HepG2 (cell line): ENCODE data around the gene ZC3H14. TPM values are rescaled to one million over a fixed set of nuclear protein-coding genes. Genes with fewer than 3 reads are reported as not detected.

Experiments used
- ATAC-seq: fragments of 200-7000 bp; cut with Tn5 transposase; 3 replicates; pipeline ENCODE4 v1.9.1; 2020; ENCODE audit warnings: mild to moderate bottlenecking, moderate library complexity
- BruUV-seq: library from RNA; stranded (reverse); fragments of 400-500 nt; replicated peaks from 2 replicates; lab custom pipeline; 2021; lab: Mats Ljungman, UMichigan
- CTCF ChIA-PET: fragments of 300-600 bp; formaldehyde crosslinking; extraction: SDS; loops from one replicate; lab custom pipeline; 2021; ENCODE audit warnings: low total read pairs, inconsistent platforms, low intra/inter-chr PET ratio; lab: Yijun Ruan, JAX
- POLR2A ChIA-PET: fragments of 350-600 bp; sonication (Branson Sonifier 250); formaldehyde crosslinking; loops from one replicate; lab custom pipeline; 2020; ENCODE audit warnings: antibody characterized with exemption, inconsistent platforms; lab: Yijun Ruan, JAX
- DNase-seq: peaks from one replicate; pipeline ENCODE4 v3.0.0-alpha.2; 2015; ENCODE audit warnings: low spot score
- FAIRE-seq: peaks from 3 replicates; lab custom pipeline; 2011; peaks lifted over from hg19 to GRCh38; lab: Jason Lieb, UNC
- H2AFZ ChIP-seq: one replicate; pipeline ENCODE4 v1.6.1; 2011; ENCODE audit warnings: low read length, inconsistent platforms
- H3K27ac ChIP-seq: fragments of 300-600 bp; 3 replicates; pipeline ENCODE4 v1.8.0; 2011; ENCODE audit warnings: mixed run types, mild to moderate bottlenecking, mixed read lengths, low read length, inconsistent platforms; ENCODE audit not compliant: insufficient read depth; ENCODE audit errors: extremely low read length
- H3K27me3 ChIP-seq, 2 experiments: fragments of 200-600 bp in 1 of 2; 2 replicates in 1 of 2; 3 replicates in 1 of 2; pipeline versions ENCODE4 v1.6.0 to v1.8.0; 2011; ENCODE audit warnings: low read length in 2 of 2, mild to moderate bottlenecking in 2 of 2, moderate library complexity in 2 of 2, inconsistent platforms in 1 of 2; ENCODE audit not compliant: insufficient read depth in 2 of 2, control insufficient read depth in 1 of 2
- H3K36me3 ChIP-seq, 2 experiments: fragments of 200-600 bp in 1 of 2; replicated peaks in 1 of 2; 2 replicates in 1 of 2; 3 replicates in 1 of 2; pipeline versions ENCODE4 v1.5.1 to v1.8.0; 2011; ENCODE audit warnings: low read length in 2 of 2, inconsistent platforms in 1 of 2; ENCODE audit not compliant: insufficient read depth in 2 of 2, control insufficient read depth in 1 of 2
- H3K4me1 ChIP-seq: 2 replicates; pipeline ENCODE4 v1.5.1; 2012; ENCODE audit warnings: low read length, inconsistent platforms; ENCODE audit not compliant: insufficient read depth
- H3K4me2 ChIP-seq: 2 replicates; pipeline ENCODE4 v1.6.0; 2011; ENCODE audit warnings: low read depth, low read length, inconsistent platforms
- H3K4me3 ChIP-seq, 3 experiments: fragments of 200-600 bp in 1 of 3; sonication (generic), shearing (Covaris generic) in 1 of 3; replicated peaks in 1 of 3; 2 replicates each; pipeline ENCODE4 v1.5.1; 2011 to 2016; ENCODE audit warnings: low read length in 3 of 3, inconsistent platforms in 2 of 3, low read depth in 2 of 3, mild to moderate bottlenecking in 2 of 3, control low read depth in 1 of 3, mixed read lengths in 1 of 3; ENCODE audit not compliant: insufficient read depth in 1 of 3
- H3K79me2 ChIP-seq: one replicate; pipeline ENCODE4 v1.6.1; 2011; ENCODE audit warnings: low read length, inconsistent platforms; ENCODE audit not compliant: insufficient read depth
- H3K9ac ChIP-seq: 2 replicates; pipeline ENCODE4 v1.6.0; 2011; ENCODE audit warnings: mild to moderate bottlenecking, low read depth, low read length, inconsistent platforms; ENCODE audit not compliant: insufficient read depth
- H3K9me3 ChIP-seq: 2 replicates; pipeline ENCODE4 v1.5.1; 2012; ENCODE audit warnings: mild to moderate bottlenecking, low read length
- H4K20me1 ChIP-seq: 2 replicates; pipeline ENCODE4 v1.6.0; 2011; ENCODE audit warnings: inconsistent platforms, mild to moderate bottlenecking, low read length, moderate library complexity; ENCODE audit not compliant: insufficient read depth
- ATAD3A ChIP-seq: sonication (generic); formaldehyde crosslinking; IDR thresholded peaks from 2 replicates; pipeline ENCODE4 v1.4.0; 2020; ENCODE audit warnings: missing genetic modification reagents
- BORCS8-MEF2B ChIP-seq: sonication (generic); formaldehyde crosslinking; IDR thresholded peaks from 2 replicates; pipeline ENCODE4 v1.8.0; 2022; ENCODE audit warnings: mild to moderate bottlenecking, missing genetic modification reagents
- DMTF1 ChIP-seq: sonication (generic); formaldehyde crosslinking; IDR thresholded peaks from 2 replicates; pipeline ENCODE4 v1.4.0; 2020; ENCODE audit warnings: mild to moderate bottlenecking, missing genetic modification reagents
- GFI1 ChIP-seq: sonication (generic); formaldehyde crosslinking; IDR thresholded peaks from 2 replicates; pipeline ENCODE4 v1.5.0; 2020; ENCODE audit warnings: missing genetic modification reagents, mild to moderate bottlenecking, borderline replicate concordance
- KLF13 ChIP-seq: sonication (generic); formaldehyde crosslinking; IDR thresholded peaks from 2 replicates; pipeline ENCODE4 v1.4.0; 2020; ENCODE audit warnings: mild to moderate bottlenecking, missing genetic modification reagents
- MLXIP ChIP-seq: sonication (generic); formaldehyde crosslinking; IDR thresholded peaks from 2 replicates; pipeline ENCODE4 v1.9.0; 2021; ENCODE audit warnings: missing genetic modification reagents, borderline replicate concordance
- NFE2 ChIP-seq: sonication (generic); formaldehyde crosslinking; IDR thresholded peaks from 2 replicates; pipeline ENCODE4 v1.4.0; 2020; ENCODE audit warnings: missing genetic modification reagents
- NFE2L2 ChIP-seq: fragments of 150-350 bp; IDR thresholded peaks from 2 replicates; pipeline ENCODE4 v1.6.1; 2014; ENCODE audit warnings: low read length
- RXRB ChIP-seq: IDR thresholded peaks from 2 replicates; pipeline ENCODE4 v1.6.1; 2016; ENCODE audit warnings: borderline replicate concordance, missing genetic modification reagents, missing compliant biosample characterization
- USF2 ChIP-seq, 2 experiments: sonication (generic) in 1 of 2; formaldehyde crosslinking in 1 of 2; IDR thresholded peaks; 2 replicates each; pipeline versions ENCODE4 v1.5.1 to v1.6.1; 2011 to 2020; ENCODE audit warnings: borderline replicate concordance in 1 of 2, low read depth in 1 of 2, low read length in 1 of 2, mild to moderate bottlenecking in 1 of 2, missing genetic modification reagents in 1 of 2, moderate library complexity in 1 of 2
- ZNF160 ChIP-seq: sonication (generic); formaldehyde crosslinking; IDR thresholded peaks from 2 replicates; pipeline ENCODE4 v1.8.0; 2022; ENCODE audit warnings: mild to moderate bottlenecking, inconsistent platforms, missing genetic modification reagents
- ZNF224 ChIP-seq: sonication (generic); formaldehyde crosslinking; IDR thresholded peaks from 2 replicates; pipeline ENCODE4 v1.5.0; 2020; ENCODE audit warnings: mild to moderate bottlenecking, missing genetic modification reagents
- ZNF567 ChIP-seq: sonication (generic); formaldehyde crosslinking; IDR thresholded peaks from 2 replicates; pipeline ENCODE4 v1.8.1; 2023; ENCODE audit warnings: mild to moderate bottlenecking, missing genetic modification reagents, borderline replicate concordance
- WGBS: methylation state at CpG from one replicate; pipeline ENCODE4 v1.1.6; 2017; ENCODE audit warnings: low lambda C conversion rate; 5-methylcytosine and 5-hydroxymethylcytosine counted together
- in situ Hi-C: cut with HindIII; loops from 2 replicates; pipeline ENCODE4 v1.10.0; 2017; ENCODE audit warnings: low pct_unique_long_range_greater_than_20kb; ENCODE audit not compliant: extremely low pct_ligation_motif_present
- intact Hi-C: fragments of 100-400 bp; cut with micrococcal nuclease; formaldehyde crosslinking; loops from one replicate; pipeline ENCODE4 v1.10.0; 2022; ENCODE audit not compliant: unreplicated experiment
- polyA plus RNA-seq, 8 experiments: library from polyadenylated mRNA; depleted of rRNA in 3 of 8; stranded (reverse) in 7 of 8; unstranded in 1 of 8; fragments of >200 nt; fragmentation: Illumina TruSeq in 4 of 8; extraction: Trizol in 4 of 8; gene quantifications; 2 replicates each; pipeline versions ENCODE4 v1.2.1 to v1.2.3, GENCODE V29; 2011 to 2016; ENCODE audit warnings: low read depth in 4 of 8, missing spikeins in 1 of 8, mixed read lengths in 1 of 8; ENCODE audit not compliant: insufficient read depth in 1 of 8
- total RNA-seq, 5 experiments: library from RNA; depleted of rRNA; stranded (reverse); fragments of >200 nt; fragmentation: Illumina TruSeq; extraction: Trizol; gene quantifications; 2 replicates each; pipeline ENCODE4 v1.2.3, GENCODE V29; 2016; ENCODE audit warnings: low read depth in 1 of 5

ZC3H14 gene
- total and polyA plus RNA-seq, 2 of the 13 experiments (the other 11 are each of a cell fraction or from before 2014, with no cell fraction given): 65.1 to 67.5 TPM

- Histone ChIP-seq H3K79me2 (peaks cover 20% of the 10 kb centered on the region), H3K4me2 (no peak overlapping the region), H3K9me3 (no peaks in the 10 kb centered on the region), H3K4me3 (no peak overlapping the region), H3K9ac (no peak overlapping the region), H4K20me1 (no peaks in the 10 kb centered on the region; the same call in 1 of the 2 replicates)
- DNase-seq: no peak
- ChIA-PET POLR2A (no interaction called here), CTCF (no interaction called here)
- no peak for FAIRE-seq
- no TSS peak for BruUV-seq
- 90% methylated on average over 3 of the region's 3 CpGs for WGBS
- in situ Hi-C loops (no loop called here), intact Hi-C loops (no loop called here)
- no peak for ATAC-seq
- TF ChIP-seq ZNF160 (CRISPR knock-in tag): no peak
- TF ChIP-seq GFI1 (CRISPR knock-in tag): no peak
- no peak for TF ChIP-seq USF2 (IDR thresholded peaks at IDR 0.05; ENCODE audit: low read depth, low read length)
- no peak for TF ChIP-seq USF2 (CRISPR knock-in tag; IDR thresholded peaks at IDR 0.05; ENCODE audit: borderline replicate concordance)
- TF ChIP-seq NFE2L2: no peak
- TF ChIP-seq ATAD3A: no peak
- no peak for TF ChIP-seq ZNF567
- TF ChIP-seq DMTF1 (CRISPR knock-in tag): no peak
- no peak for TF ChIP-seq RXRB (CRISPR knock-in tag)
- TF ChIP-seq ZNF224: no peak
- no peak for TF ChIP-seq BORCS8-MEF2B
- no peak for TF ChIP-seq NFE2 (CRISPR knock-in tag)
- no peak for TF ChIP-seq KLF13 (CRISPR knock-in tag)
- TF ChIP-seq MLXIP (CRISPR knock-in tag): no peak
- TF ChIP-seq, all 625 proteins: peak for 0
- peaks cover 19% of the 10 kb centered on the region for H3K4me1 ChIP-seq
- H2AFZ ChIP-seq: no peak overlapping the region
- H3K27ac ChIP-seq: no peak overlapping the region
- H3K27me3 ChIP-seq: no peaks in the 10 kb centered on the region; a peak in 1 of 5 replicates
- H3K36me3 ChIP-seq: peaks cover 12 to 43% of the 10 kb centered on the region in 2 experiments
Observed at GRCh38 chr14:88568196-88568595, 5.4 kb downstream of the ZC3H14 start.
